ENCODE results near the gene TRIM60. TPM values are rescaled to one million over a fixed set of nuclear protein-coding genes. Genes with fewer than 3 reads are reported as not detected.
"Not testable (repeated sequence)": the region's sequence is repeated elsewhere in the genome, so short reads cannot be mapped to it uniquely, and the experiment has no call there.

Gene TRIM60
- total RNA-seq, 3 donors from 2014 or later: not detected

GRCh38 chr4:165077034-165077578 lies 45.3 kb downstream of the TRIM60 start:
- no peak overlapping the region for H3K4me3 Mint-ChIP-seq
- peaks cover 19% of the 10 kb centered on the region for H3K36me3 Mint-ChIP-seq (ENCODE audit: insufficient read depth)
- H3K9me3 Mint-ChIP-seq: no peaks in the 10 kb centered on the region
- no peaks in the 10 kb centered on the region for H3K4me1 Mint-ChIP-seq (ENCODE audit: low read depth)
- DNase-seq (no peak), ATAC-seq (no peak)
- H3K27me3 Mint-ChIP-seq (ENCODE audit: low read depth): no peaks in the 10 kb centered on the region

- Mint-ChIP-seq H3K4me1 (ENCODE audit: low read depth) (no peaks in the 10 kb centered on the region), H3K36me3 (ENCODE audit: insufficient read depth) (peaks cover 17% of the 10 kb centered on the region), H3K27me3 (ENCODE audit: low read depth) (no peaks in the 10 kb centered on the region), H3K9me3 (no peaks in the 10 kb centered on the region), H3K4me3 (no peak overlapping the region)
- ATAC-seq (no peak), DNase-seq (no peak)
These were observed 47.7 kb downstream of the TRIM60 start for GRCh38 chr4:165079476-165079875.

- not testable (repeated sequence) for ATAC-seq; H3K9me3 Mint-ChIP-seq; H3K4me1 Mint-ChIP-seq (ENCODE audit: low read depth); H3K4me3 Mint-ChIP-seq; DNase-seq; H3K27me3 Mint-ChIP-seq (ENCODE audit: low read depth)
- H3K36me3 Mint-ChIP-seq (ENCODE audit: insufficient read depth): peaks cover 30% of the 10 kb centered on the region
These were observed 53.0 kb downstream of the TRIM60 start for GRCh38 chr4:165084787-165085186.

- Mint-ChIP-seq H3K4me3 (no peak overlapping the region), H3K4me1 (ENCODE audit: low read depth) (no peaks in the 10 kb centered on the region), H3K9me3 (no peaks in the 10 kb centered on the region), H3K27me3 (ENCODE audit: low read depth) (no peaks in the 10 kb centered on the region), H3K36me3 (ENCODE audit: insufficient read depth) (peaks cover 28% of the 10 kb centered on the region)
- DNase-seq (no peak), ATAC-seq (no peak)
These were observed 54.1 kb downstream of the TRIM60 start for GRCh38 chr4:165085946-165086345.

GRCh38 chr4:165088366-165088765 lies 56.6 kb downstream of the TRIM60 start:
- no peak overlapping the region for H3K4me3 Mint-ChIP-seq
- no peaks in the 10 kb centered on the region for H3K4me1 Mint-ChIP-seq (ENCODE audit: low read depth)
- DNase-seq (no peak), ATAC-seq (no peak)
- H3K36me3 Mint-ChIP-seq (ENCODE audit: insufficient read depth): peaks cover 33% of the 10 kb centered on the region
- H3K27me3 Mint-ChIP-seq (ENCODE audit: low read depth): no peaks in the 10 kb centered on the region
- no peaks in the 10 kb centered on the region for H3K9me3 Mint-ChIP-seq

Other genes with a start within 250 kb of the TRIM60 start
- not detected for gene APELA, start 154.8 kb upstream of the TRIM60 start, total RNA-seq
- gene TRIM61, start 54.3 kb upstream of the TRIM60 start, total RNA-seq: 1 to 10 TPM; 1.1 to 2.3 (median 1.2) TPM
- not detected for gene TRIM75, start 21.9 kb downstream of the TRIM60 start, total RNA-seq
- 10 to 100 TPM; 15.5 to 17.9 (median 16.4) TPM for gene TMEM192, start 80.9 kb downstream of the TRIM60 start, total RNA-seq
- 10 to 100 TPM; 13.8 to 19.3 (median 16.7) TPM for gene KLHL2, start 175.6 kb downstream of the TRIM60 start, total RNA-seq